Lower lobe of right lung (tissue), 2 donors: ENCODE measurements around the gene FNBP1. TPM values are rescaled to one million over a fixed set of nuclear protein-coding genes. Genes with fewer than 3 reads are reported as not detected.

Experiments
- ATAC-seq, 2 donors: fragments of 200-7000 bp; cut with Tn5 transposase; one replicate each; pipeline ENCODE4 v1.9.1; 2020 to 2022; ENCODE audit warnings: mild to moderate bottlenecking in 2 of 2, moderate library complexity in 2 of 2
- DNase-seq: peaks from one replicate; pipeline ENCODE4 v3.0.0-alpha.2; 2020
- H3K27ac ChIP-seq: fragments of 200-600 bp; one replicate; pipeline ENCODE4 v1.8.0; 2022
- H3K27me3 ChIP-seq: fragments of 200-600 bp; one replicate; pipeline ENCODE4 v1.8.0; 2022; ENCODE audit warnings: low read depth
- H3K36me3 ChIP-seq: fragments of 200-600 bp; one replicate; pipeline ENCODE4 v1.8.0; 2022; ENCODE audit warnings: mild to moderate bottlenecking
- H3K4me1 ChIP-seq: fragments of 200-600 bp; one replicate; pipeline ENCODE4 v1.8.0; 2022
- H3K4me3 ChIP-seq: fragments of 200-600 bp; one replicate; pipeline ENCODE4 v1.8.0; 2022; ENCODE audit warnings: mild to moderate bottlenecking
- H3K9me3 ChIP-seq: fragments of 200-600 bp; one replicate; pipeline ENCODE4 v1.8.0; 2022
- intact Hi-C: fragments of 100-400 bp; cut with DNase I; formaldehyde crosslinking; loops from one replicate; pipeline ENCODE4 v1.11.0; 2022
- total RNA-seq: library from RNA; stranded (reverse); fragmentation: NEBNext Ultra II Directional; extraction: Animal tissue kit (Norgen Biotek cat#: 25700); gene quantifications from one replicate; pipeline ENCODE4 v1.2.1, GENCODE V29; 2021
- TF ChIP-seq, protein P1 (sequence below): fragments of 200-600 bp; IDR thresholded peaks from one replicate; pipeline ENCODE4 v1.8.0; 2022; ENCODE audit warnings: antibody characterized with exemption, mild to moderate bottlenecking
- donor health status: DM: no; HTN: yes; CAD: no; lungs with severe emphysema.

The FNBP1 gene
- total RNA-seq, 1 donor from 2014 or later: 61.1 TPM

- DNase-seq: no peak
- no peak for ATAC-seq
- intact Hi-C loops: no loop called here
- Histone ChIP-seq H3K4me1 (no peaks in the 10 kb centered on the region), H3K36me3 (peaks cover 72% of the 10 kb centered on the region), H3K4me3 (no peak overlapping the region), H3K27me3 (no peaks in the 10 kb centered on the region), H3K27ac (no peak overlapping the region), H3K9me3 (no peaks in the 10 kb centered on the region)
- TF ChIP-seq, protein P1, sequence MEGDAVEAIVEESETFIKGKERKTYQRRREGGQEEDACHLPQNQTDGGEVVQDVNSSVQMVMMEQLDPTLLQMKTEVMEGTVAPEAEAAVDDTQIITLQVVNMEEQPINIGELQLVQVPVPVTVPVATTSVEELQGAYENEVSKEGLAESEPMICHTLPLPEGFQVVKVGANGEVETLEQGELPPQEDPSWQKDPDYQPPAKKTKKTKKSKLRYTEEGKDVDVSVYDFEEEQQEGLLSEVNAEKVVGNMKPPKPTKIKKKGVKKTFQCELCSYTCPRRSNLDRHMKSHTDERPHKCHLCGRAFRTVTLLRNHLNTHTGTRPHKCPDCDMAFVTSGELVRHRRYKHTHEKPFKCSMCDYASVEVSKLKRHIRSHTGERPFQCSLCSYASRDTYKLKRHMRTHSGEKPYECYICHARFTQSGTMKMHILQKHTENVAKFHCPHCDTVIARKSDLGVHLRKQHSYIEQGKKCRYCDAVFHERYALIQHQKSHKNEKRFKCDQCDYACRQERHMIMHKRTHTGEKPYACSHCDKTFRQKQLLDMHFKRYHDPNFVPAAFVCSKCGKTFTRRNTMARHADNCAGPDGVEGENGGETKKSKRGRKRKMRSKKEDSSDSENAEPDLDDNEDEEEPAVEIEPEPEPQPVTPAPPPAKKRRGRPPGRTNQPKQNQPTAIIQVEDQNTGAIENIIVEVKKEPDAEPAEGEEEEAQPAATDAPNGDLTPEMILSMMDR: no peak
Measured at GRCh38 chr9:129860653-129861446, 182.1 kb downstream of the FNBP1 start.

- ATAC-seq: no peak
- peaks cover 84% of the 10 kb centered on the region for H3K36me3 ChIP-seq
Measured at GRCh38 chr9:129858167-129858962, 184.6 kb downstream of the FNBP1 start.

GRCh38 chr9:129857207-129857606 is 185.8 kb downstream of the FNBP1 start:
- Histone ChIP-seq H3K4me1 (no peaks in the 10 kb centered on the region), H3K9me3 (no peaks in the 10 kb centered on the region), H3K27me3 (no peaks in the 10 kb centered on the region), H3K4me3 (no peak overlapping the region), H3K36me3 (peaks cover 85% of the 10 kb centered on the region), H3K27ac (no peak overlapping the region)
- intact Hi-C loops: no loop called here
- TF ChIP-seq, protein P1: no peak
- DNase-seq (no peak), ATAC-seq (no peak)

More at GRCh38 chr9:129858167-129858962, 184.6 kb downstream of the FNBP1 start:
- Histone ChIP-seq H3K9me3 (no peaks in the 10 kb centered on the region), H3K27ac (no peak overlapping the region), H3K27me3 (no peaks in the 10 kb centered on the region), H3K4me3 (no peak overlapping the region), H3K4me1 (no peaks in the 10 kb centered on the region)
- intact Hi-C loops: no loop called here
- DNase-seq: no peak
- TF ChIP-seq, protein P1: no peak

DNA sequence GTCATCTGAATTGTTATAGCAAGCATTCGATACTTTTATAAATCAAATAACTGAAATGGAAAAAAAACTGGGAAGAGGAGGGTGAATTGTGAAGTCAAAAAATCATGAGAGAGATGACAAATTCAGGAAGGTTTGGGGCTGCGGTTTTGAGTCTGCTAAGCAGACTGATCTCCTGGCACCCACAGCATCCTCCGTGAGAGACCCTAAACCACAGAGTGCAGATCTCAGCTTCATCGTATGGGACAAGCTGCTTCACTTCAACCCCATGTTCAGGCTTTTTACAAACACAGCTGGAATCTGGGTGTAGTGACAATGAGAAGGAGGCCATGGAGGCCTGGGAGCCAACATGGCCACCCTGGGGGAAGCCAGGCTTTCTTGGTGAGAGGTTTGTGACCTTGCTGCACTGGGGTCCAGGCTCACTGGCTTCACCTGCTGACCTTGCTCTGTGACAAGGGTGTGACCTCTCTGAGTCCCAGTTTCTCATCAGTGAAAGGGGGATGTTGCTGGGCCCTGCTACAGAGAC is 188.3 kb downstream of the FNBP1 start:
- Histone ChIP-seq H3K27ac (no peak overlapping the region), H3K36me3 (peaks cover 90% of the 10 kb centered on the region), H3K4me1 (no peaks in the 10 kb centered on the region), H3K9me3 (no peaks in the 10 kb centered on the region), H3K27me3 (no peaks in the 10 kb centered on the region), H3K4me3 (no peak overlapping the region)
- intact Hi-C loops: no loop called here
- ATAC-seq (no peak), DNase-seq (no peak)
- TF ChIP-seq, protein P1: no peak

- ATAC-seq: no peak
- H3K36me3 ChIP-seq: peaks cover 88% of the 10 kb centered on the region
- DNase-seq: no peak
- H3K27ac ChIP-seq: no peak overlapping the region
- H3K4me3 ChIP-seq: no peak overlapping the region
- H3K4me1 ChIP-seq: no peaks in the 10 kb centered on the region
- no peaks in the 10 kb centered on the region for H3K27me3 ChIP-seq
- H3K9me3 ChIP-seq: no peaks in the 10 kb centered on the region
- TF ChIP-seq, protein P1: no peak
- intact Hi-C loops: no loop called here
Measured at GRCh38 chr9:129853614-129854013, 189.4 kb downstream of the FNBP1 start.
